Kidney capillary endothelial cell (primary cell): ENCODE measurements around the gene PLA2G4D.

Experiments used
- DNase-seq: peaks from one replicate; pipeline ENCODE4 v3.0.0-alpha.2; 2018; ENCODE audit warnings: low spot score

Gene PLA2G4D

DNA sequence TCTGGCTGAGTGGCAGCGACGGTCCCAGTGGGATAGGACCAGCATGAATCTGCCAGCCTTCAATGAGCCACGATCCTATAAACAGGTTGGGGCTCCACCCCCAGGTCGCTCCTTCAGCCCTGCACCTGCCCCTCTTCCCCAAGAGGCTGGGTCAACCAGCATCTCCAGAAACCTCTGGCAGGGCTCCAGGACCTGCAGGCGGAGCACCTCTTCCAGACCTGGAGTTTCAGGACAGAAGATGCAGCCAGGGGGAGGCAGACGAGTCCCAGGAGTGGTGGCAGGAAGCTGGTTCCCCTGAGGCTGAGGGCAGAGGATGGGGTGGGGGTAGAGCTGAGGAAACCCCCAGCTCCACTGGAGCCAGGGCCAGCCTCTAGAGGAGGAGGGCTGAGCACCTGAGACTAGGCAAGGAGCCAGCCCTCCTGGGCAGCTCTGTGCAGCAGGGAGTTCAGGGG is at the start of gene PLA2G4D:
Gene PLA2G4D (minus strand): TSS at position 51 of the 452 bp plus-strand sequence. CDS start 103 bp downstream, outside the sequence.
- DNase-seq = no peak

DNA sequence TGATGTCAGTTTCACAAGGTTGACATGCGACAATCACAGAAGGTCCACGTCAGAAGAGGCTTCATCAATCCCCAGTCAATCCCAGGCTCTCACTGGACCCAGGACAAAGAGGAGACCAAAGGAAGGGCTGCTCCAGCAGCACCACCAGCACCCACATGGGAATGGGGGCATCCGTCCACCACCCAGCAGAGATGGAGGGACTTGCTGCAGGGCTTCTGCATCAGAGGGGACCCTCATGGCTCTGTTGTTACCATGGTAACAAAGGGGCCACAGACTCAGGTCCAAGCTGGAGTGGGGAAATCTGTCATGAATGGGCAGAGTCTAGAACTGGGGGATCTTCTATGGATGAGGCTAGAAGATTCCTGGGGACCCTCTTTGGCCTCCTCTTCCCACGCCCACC is 49.0 kb upstream of the PLA2G4D start:
- DNase-seq = no peak

DNA sequence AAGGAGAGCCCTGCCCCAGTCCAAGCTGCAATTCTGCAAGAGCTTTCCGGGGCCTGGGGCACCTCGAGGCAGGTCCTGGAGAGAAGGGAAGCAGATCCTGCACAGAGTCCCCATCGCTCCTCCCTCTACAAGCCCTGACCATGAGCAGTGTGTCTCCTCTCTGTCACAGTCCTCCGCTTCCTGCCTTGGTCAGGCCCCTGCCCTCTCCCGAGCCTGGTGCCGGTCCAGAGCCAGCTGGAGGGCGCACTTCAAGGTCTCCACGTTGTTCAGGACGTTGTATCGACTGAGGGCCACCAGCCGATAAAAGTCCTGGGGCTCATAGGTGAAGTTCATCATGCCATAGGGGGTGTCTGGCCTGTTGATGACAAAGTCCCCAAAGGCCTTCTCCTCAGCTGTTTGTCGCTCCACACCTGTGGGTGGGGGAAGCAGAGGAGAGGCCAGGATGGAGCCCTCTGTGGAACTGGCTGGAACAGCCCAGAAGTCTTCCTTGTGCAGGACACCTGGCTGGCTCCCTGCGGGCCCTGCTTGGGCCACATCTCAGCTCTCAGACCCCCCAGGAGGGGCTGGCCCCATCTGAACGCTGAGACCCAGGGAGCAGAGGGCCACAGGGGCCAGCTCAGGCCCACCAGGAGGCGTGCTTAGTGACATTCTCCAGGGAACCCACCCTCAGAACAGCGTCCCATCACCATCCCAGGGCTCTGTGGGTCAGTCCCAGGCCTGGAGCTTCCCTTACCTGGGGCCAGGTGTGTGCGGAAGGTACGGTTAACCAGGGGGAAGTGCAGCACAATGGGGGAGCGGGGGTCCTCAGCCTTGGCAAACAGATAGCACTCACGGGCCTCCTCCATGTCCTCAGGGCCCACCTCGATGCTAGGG is 47.7 kb upstream of the PLA2G4D start:
- DNase-seq = no peak

DNA sequence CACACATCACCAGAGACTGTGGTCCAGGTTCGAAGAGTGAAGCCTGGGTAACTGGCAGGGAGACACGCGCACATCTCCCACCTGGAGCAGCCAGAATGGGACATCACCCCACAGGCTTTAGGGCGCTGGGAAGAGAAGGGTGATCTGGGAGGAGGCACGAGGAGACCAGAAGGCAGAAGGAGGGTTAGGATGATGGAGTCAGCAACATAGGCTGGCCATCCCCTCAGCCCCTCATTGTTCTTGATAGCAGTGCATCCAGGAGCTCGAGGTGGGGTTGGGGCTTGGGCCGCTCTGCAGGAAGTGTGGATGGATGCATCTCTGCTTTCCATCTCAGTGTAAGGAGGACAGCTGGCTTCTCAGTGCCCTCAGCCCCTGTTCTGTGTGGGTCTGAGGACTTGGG is 46.9 kb upstream of the PLA2G4D start:
- DNase-seq = no peak

- DNase-seq = no peak
These were observed 46.2 kb upstream of the PLA2G4D start for GRCh38 chr15:42140383-42141070.

GRCh38 chr15:42139596-42139995 is 45.2 kb upstream of the PLA2G4D start:
- DNase-seq = no peak

DNA sequence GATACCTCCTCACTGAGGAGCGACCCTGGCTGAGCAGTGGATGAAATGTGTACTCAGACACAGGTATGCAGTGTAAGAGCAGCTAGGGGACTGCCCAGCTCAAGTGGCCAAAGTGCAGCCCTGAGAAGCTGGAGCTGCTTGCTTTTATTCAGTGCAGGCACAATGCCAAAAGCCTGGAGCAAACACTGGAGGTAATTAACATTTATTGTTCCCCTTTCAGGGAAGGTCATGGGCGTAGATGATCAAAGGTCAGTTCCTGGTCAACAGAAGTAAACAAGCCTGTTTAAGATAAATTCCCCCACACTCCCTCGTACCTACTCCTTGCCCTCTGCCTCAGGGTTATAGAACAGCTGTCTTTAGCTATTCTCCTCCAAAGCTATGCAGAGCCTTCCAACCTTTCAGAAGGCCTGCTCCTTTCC is 44.6 kb upstream of the PLA2G4D start:
- DNase-seq = no peak

GRCh38 chr15:42138411-42138810 is 44.0 kb upstream of the PLA2G4D start:
- DNase-seq = no peak

DNA sequence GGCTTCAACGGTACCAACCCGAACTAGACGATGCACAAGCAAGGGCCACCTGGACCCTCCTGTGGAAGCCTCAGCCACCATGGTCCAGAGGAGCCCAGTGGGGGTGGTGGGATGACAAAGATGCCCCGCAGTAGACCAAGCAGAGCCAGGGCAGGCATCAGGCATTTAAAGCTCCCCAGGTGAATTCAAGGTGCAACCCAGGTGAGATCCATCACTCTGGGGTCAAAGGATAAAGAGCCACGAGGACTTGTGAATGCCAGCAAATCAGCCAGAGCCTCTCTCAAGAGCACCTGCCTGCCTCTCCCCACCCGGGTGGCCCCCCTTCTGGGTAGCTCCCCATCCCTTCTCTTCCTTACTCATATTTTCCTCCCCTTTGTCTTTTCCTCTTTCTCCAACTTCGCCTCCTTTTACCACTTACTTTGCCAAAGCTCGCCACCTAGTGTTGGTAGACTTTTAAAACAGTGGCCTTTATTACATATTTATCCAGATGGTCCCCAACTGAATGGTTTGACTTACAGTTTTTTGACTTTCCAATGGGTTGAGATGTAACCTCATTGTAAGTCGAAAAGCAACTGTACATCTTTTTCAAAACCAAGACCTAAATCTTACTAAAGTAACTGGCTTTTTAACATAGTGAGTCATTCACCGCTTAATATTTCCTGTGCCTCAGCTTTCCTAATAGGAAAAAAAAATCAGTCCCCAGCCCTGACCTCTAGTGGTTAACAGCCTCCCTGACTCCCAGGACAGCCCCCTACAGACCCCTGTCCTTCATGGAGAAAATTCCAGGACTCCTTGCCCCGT is 43.3 kb upstream of the PLA2G4D start:
- peak; percentile 57 for DNase-seq

GRCh38 chr15:42136513-42136912 is 42.2 kb upstream of the PLA2G4D start:
- no peak for DNase-seq

DNA sequence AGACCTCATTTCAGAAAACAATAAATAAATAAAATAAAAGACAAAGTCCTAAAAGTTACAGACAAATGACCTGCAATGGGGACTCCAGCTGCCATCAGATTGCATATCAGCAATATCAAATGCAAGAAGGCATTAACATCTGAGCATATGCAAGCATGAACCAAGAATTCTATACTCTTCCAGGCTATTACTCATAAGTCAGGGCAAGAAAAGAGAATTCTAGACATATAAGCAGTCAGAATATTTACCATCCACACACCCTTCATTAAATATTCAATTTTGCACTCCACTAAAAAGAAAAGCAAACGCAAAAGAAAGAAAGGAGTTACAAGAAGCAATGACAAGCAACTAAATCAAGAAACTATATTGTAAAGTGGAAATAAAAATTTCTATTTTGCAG is 41.0 kb upstream of the PLA2G4D start:
- DNase-seq = no peak

DNA sequence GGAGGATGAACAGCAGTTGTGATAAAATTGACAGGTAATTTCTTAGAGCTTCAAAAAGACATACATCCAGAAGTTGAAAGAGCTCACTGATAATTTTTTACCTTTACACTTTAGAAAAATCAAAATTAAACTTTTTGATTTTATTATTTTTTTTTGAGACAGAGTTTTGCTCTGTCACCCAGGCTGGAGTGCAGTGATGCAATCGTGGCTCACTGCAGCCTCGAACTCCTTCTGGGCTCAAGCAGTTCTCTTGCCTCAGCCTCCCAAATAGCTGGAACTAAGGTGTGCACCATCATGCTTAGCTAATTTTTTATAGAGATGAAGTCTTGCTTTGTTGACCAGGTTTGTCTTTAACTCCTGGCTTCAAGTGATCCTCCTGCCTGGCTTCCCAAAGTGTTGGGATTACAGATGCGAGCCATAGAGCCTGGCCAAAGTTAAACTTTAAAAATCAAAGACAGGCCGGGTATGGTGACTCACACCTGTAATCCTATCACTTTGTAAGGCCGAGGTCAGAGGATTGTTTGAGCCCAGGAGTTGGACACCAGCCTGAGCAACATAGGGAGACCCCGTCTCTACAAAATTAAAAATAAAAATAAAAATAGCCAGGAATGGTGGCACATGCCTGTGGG is 40.4 kb upstream of the PLA2G4D start:
- no peak for DNase-seq

- peak; percentile 47 for DNase-seq
These were observed 39.6 kb upstream of the PLA2G4D start for GRCh38 chr15:42133886-42134502.

DNA sequence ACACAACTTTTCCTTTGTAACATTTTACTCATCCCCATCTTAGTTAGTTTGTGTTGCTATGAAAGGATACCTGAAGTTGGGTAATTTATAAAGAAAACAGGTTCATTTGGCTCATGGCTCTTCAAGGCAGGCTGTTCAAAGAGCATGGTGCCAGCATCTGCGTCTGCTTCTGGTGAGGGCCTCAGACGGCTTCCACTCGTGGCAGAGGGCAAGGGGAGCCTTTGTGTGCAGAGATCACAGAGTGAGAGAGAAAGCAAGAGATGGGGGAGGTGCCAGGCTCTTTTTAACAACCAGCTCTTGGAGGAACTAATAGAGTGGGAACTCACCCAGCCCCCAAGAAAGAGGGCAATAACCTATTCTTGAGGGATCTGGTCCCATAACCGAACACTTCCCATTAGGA is 39.0 kb upstream of the PLA2G4D start:
- no peak for DNase-seq

DNA sequence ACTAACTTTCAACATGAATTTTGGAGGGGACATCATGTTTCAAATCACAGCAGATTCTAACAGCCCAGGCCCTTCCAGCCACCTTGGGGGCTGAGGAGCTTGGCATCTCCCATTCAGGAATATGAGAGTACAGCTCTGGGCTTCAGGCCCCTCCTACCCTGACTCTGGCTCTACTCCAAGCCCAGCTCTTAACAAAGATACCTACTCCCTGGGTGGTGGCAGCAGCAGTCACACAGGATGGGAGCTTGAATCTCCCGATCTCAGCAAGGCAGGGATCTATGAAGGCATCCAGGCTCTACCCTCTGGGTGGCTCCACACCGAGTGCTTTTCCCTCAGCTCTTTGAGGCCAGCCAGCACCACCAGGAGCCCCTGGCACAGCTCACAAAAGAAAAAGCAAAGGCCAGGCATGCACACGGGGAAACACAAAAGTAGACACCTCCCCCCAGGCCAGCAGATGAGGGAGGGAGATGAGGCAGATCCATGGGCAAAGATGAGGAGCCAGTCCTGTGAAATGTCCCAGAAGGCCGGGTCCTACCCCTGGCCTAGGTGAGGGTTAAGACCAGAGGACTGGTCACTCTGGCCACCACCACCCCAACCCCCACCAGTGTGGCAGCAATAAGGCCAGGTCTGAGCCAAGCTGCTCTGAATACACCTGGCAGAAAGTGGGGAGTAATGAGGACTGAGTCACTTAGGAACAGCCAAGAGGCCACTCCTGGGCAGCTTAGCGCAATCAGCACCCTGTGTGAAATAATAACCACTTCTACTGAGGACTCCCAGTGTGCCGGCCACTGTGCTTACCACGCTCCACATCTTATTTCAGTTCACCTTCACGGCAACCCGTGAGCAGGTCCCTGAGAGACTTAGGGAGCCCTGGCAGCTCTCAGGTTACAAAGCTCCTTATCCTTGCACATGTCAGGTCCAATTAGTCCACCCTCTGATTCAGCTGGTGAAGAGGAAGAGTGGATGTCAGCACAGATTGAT is 37.8 kb upstream of the PLA2G4D start:
- no peak for DNase-seq

- no peak for DNase-seq
These were observed 36.6 kb upstream of the PLA2G4D start for GRCh38 chr15:42131006-42131405.

- DNase-seq = no peak
These were observed 36.1 kb upstream of the PLA2G4D start for GRCh38 chr15:42130246-42130986.

DNA sequence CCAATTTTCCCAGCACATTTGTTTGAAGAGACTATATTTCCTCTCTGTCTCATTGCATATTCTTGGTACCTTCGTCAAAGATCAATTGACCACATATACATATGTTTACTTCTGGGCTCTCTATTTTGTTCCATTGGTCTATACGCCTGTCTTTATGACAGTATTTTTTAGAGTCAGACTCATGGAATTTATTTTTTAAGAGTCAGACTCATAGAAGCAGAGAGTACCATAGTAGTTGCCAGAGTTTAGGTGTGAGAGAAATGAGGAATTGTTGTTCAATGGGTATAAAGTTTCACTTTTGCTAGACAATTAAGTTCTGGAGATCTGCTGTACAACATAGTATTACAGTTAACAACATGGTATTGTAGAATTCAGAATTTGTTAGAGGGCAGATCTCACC is 35.0 kb upstream of the PLA2G4D start:
- no peak for DNase-seq

DNA sequence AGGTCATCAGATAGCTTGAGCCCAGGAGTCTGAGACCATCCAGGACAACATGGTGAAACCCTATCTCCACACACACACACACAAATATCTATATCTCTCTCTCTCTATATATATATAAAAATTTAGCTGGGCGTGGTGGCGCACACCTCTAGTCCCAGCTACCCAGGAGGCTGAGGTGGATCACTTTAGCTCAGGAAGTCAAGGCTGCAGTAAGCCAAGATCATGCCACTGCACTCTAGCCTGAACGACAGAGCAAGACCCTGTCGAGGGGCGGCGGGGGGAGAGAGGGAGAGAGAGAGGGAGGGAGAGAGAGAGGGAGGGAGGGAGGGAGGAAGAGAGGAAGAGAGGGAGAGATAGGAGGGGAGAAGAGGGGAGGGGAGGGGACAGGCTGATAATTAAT is 34.1 kb upstream of the PLA2G4D start:
- no peak for DNase-seq

GRCh38 chr15:42123546-42123945 is 29.2 kb upstream of the PLA2G4D start:
- DNase-seq = no peak
